ENCODE results near the gene RNF223.
A peak's percentile ranks its signal among the peaks of the same experiment; 100 is the strongest.

RNF223 gene

DNA sequence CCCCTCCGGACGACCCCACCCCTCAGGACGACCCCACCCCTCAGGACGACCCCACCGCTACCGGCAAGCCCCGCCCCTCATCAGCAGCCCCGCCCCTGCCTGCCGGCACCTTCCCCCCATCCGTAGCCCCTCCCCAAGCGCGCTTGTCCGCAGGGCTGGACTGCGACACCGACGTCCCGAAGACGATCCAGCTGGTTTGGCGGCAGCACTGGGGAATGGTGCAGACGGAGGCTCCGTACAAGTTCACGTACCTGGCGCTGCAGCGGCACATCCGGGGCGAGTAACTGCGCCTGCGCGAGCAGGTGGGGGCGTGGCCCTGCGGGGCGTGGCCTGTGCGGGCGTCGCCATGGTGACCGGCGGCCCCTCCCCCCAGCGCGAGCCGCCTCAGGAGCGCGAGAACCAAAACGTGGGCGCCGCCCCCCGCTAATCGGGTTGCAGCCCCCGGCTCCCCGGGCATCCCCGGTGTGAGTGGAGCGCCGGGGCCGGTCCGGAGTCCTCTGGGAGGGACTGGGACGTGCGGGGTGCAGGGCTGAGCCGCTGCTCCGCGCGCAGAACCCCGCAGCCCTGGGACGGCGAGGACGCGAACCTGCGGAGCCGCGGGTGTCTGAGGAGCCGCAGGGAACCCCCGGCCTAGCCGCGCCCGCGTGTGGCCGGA lies 4.9 kb downstream of the RNF223 start:
- Histone ChIP-seq H3K9ac (no peak overlapping the region), H3K4me2 (peak overlapping the region; percentile 68), H3K27ac (no peak overlapping the region), H3K27me3 (ENCODE audit: insufficient read depth, low read depth) (peaks cover 69% of the 10 kb centered on the region), H3K79me2 (ENCODE audit: insufficient read depth, low read depth) (no peaks in the 10 kb centered on the region), H3K4me1 (ENCODE audit: low read depth, poor library complexity, severe bottlenecking) (peaks cover 24% of the 10 kb centered on the region), H3K36me3 (ENCODE audit: insufficient read depth) (no peaks in the 10 kb centered on the region), H3K4me3 (IDR thresholded peaks at IDR 0.05; ENCODE audit: insufficient read depth, low read depth, low read length) (no peak overlapping the region), H2AFZ (ENCODE audit: low read depth) (peak overlapping the region; percentile 55; the same call in 1 of the 2 replicates), H4K20me1 (ENCODE audit: insufficient read depth) (no peaks in the 10 kb centered on the region)
- TF ChIP-seq, protein P1, sequence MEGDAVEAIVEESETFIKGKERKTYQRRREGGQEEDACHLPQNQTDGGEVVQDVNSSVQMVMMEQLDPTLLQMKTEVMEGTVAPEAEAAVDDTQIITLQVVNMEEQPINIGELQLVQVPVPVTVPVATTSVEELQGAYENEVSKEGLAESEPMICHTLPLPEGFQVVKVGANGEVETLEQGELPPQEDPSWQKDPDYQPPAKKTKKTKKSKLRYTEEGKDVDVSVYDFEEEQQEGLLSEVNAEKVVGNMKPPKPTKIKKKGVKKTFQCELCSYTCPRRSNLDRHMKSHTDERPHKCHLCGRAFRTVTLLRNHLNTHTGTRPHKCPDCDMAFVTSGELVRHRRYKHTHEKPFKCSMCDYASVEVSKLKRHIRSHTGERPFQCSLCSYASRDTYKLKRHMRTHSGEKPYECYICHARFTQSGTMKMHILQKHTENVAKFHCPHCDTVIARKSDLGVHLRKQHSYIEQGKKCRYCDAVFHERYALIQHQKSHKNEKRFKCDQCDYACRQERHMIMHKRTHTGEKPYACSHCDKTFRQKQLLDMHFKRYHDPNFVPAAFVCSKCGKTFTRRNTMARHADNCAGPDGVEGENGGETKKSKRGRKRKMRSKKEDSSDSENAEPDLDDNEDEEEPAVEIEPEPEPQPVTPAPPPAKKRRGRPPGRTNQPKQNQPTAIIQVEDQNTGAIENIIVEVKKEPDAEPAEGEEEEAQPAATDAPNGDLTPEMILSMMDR (conservative IDR thresholded peaks at IDR 0.05; ENCODE audit: low read depth, low read length) = no peak

DNA sequence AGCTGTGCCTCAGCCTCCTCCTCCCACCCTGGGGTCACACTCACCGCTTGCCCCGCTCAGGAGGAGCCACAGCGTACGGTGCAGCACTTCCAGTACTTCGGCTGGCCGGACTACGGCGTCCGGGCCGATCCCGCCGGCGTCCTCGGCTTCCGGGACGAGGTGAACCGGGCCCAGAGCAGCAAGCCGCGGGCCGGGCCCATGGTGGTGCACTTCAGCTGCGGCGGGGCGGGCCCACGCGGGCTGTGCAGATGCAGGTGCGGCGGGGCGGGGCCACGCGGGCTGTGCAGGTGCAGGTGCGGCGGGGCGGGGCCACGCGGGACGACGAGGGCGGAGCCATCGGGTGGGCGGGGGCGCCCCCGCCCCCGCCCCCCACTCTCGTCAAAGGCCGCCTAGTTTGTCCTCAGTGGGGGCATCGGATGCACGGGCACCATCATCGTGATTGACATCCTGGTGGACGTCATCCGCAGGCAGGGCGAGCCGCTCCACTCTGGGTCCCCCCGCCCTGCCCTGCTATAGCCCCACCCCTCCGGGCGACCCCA lies 5.5 kb downstream of the RNF223 start:
- H3K27ac ChIP-seq = no peak overlapping the region
- H3K4me2 ChIP-seq = peak overlapping the region; percentile 82
- H3K4me3 ChIP-seq (IDR thresholded peaks at IDR 0.05; ENCODE audit: insufficient read depth, low read depth, low read length) = no peak overlapping the region
- TF ChIP-seq, protein P1 (conservative IDR thresholded peaks at IDR 0.05; ENCODE audit: low read depth, low read length) = no peak
- no peak overlapping the region for H3K9ac ChIP-seq
- H4K20me1 ChIP-seq (ENCODE audit: insufficient read depth) = no peaks in the 10 kb centered on the region
- H3K4me1 ChIP-seq (ENCODE audit: low read depth, poor library complexity, severe bottlenecking) = peaks cover 23% of the 10 kb centered on the region
- peaks cover 66% of the 10 kb centered on the region for H3K27me3 ChIP-seq (ENCODE audit: insufficient read depth, low read depth)
- no peaks in the 10 kb centered on the region for H3K36me3 ChIP-seq (ENCODE audit: insufficient read depth)
- H2AFZ ChIP-seq (ENCODE audit: low read depth) = peak overlapping the region; percentile 34; the same call in 1 of the 2 replicates
- H3K79me2 ChIP-seq (ENCODE audit: insufficient read depth, low read depth) = no peaks in the 10 kb centered on the region

DNA sequence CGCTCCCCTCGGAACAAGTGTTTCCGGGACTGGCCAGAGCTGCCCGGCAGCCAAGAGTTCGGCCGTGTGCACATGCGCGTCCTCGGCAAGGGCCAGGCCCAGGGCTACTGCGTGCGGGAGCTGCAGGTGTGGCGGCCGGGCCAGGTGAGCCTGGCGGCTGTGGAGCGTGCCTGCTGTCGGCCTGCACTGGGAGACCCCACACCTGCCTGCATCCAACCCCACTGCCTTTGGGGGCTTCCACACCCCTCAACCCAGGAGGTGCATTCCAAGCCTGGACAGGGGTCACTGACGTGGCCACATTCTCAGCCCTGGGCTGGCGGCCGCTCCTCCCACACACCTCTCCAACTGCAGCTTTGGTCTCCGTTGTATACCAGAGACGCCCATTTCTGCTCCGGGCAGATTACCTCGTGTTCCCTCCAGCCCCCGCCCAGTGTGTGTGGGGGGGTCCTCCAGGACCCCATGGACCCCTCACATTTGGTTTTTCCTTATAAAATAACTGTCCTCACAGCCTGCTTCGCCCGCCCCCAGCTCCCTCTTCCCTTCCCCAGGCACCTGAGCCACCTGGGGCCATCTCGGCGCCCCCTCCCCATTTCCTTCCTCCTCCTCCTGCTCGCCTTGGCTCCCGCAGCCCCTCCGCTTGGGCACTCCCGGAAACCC lies 6.1 kb downstream of the RNF223 start:
- H2AFZ ChIP-seq (ENCODE audit: low read depth) = peak overlapping the region; percentile 34; the same call in 1 of the 2 replicates
- H4K20me1 ChIP-seq (ENCODE audit: insufficient read depth) = no peaks in the 10 kb centered on the region
- no peak overlapping the region for H3K9ac ChIP-seq
- H3K27me3 ChIP-seq (ENCODE audit: insufficient read depth, low read depth) = peaks cover 66% of the 10 kb centered on the region
- H3K4me2 ChIP-seq = peak overlapping the region; percentile 82
- no peak overlapping the region for H3K4me3 ChIP-seq (IDR thresholded peaks at IDR 0.05; ENCODE audit: insufficient read depth, low read depth, low read length)
- peaks cover 27% of the 10 kb centered on the region for H3K4me1 ChIP-seq (ENCODE audit: low read depth, poor library complexity, severe bottlenecking)
- no peaks in the 10 kb centered on the region for H3K36me3 ChIP-seq (ENCODE audit: insufficient read depth)
- H3K27ac ChIP-seq = no peak overlapping the region
- TF ChIP-seq, protein P1 (conservative IDR thresholded peaks at IDR 0.05; ENCODE audit: low read depth, low read length) = no peak
- no peaks in the 10 kb centered on the region for H3K79me2 ChIP-seq (ENCODE audit: insufficient read depth, low read depth)

DNA sequence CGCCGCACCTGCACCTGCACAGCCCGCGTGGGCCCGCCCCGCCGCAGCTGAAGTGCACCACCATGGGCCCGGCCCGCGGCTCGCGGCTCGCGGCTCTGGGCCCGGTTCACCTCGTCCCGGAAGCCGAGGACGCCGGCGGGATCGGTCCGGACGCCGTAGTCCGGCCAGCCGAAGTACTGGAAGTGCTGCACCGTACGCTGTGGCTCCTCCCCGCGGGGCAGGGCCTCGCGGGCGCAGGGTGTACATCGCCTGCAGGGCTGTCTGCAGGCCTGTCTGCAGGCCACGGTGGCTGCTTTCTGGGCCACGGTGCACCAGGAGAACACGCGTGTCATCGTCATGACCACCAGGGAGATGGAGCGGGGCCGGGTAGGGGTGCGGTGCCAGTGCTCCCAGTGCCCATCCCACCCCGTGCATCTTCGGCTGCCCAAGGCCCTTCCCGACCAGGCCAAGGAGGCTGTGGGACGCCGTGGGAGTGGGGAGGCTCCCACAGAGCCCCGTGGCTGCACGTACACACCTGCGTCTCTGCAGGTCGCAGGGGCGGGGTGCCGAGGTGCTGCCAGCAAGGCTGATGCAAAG lies 6.7 kb downstream of the RNF223 start:
- Histone ChIP-seq H2AFZ (ENCODE audit: low read depth) (no peak overlapping the region), H3K4me3 (IDR thresholded peaks at IDR 0.05; ENCODE audit: insufficient read depth, low read depth, low read length) (no peak overlapping the region), H3K27me3 (ENCODE audit: insufficient read depth, low read depth) (peaks cover 68% of the 10 kb centered on the region), H4K20me1 (ENCODE audit: insufficient read depth) (no peaks in the 10 kb centered on the region), H3K36me3 (ENCODE audit: insufficient read depth) (no peaks in the 10 kb centered on the region), H3K9ac (no peak overlapping the region), H3K4me2 (no peak overlapping the region), H3K4me1 (ENCODE audit: low read depth, poor library complexity, severe bottlenecking) (peaks cover 33% of the 10 kb centered on the region), H3K27ac (no peak overlapping the region), H3K79me2 (ENCODE audit: insufficient read depth, low read depth) (no peaks in the 10 kb centered on the region)
- TF ChIP-seq, protein P1 (conservative IDR thresholded peaks at IDR 0.05; ENCODE audit: low read depth, low read length) = no peak
